ENCODE data around the gene ADSS1.

Gene ADSS1

GRCh38 chr14:104700747-104701217 lies 23.2 kb upstream of the ADSS1 start:
- no peak overlapping the region for H3K4me3 ChIP-seq (ENCODE audit: low read depth in 1 of 2, low read length in 1 of 2)
- H3K36me3 ChIP-seq = no peaks in the 10 kb centered on the region
- H3K4me1 ChIP-seq (ENCODE audit: control insufficient read depth in 1 of 2, insufficient read depth in 1 of 2, low read depth in 1 of 2, low read length in 1 of 2) = no peaks in the 10 kb centered on the region
- no peak for TF ChIP-seq CTCF (IDR thresholded peaks at IDR 0.05)
- H3K9me3 ChIP-seq = no peaks in the 10 kb centered on the region
- H3K27ac ChIP-seq = no peak overlapping the region
- H3K27me3 ChIP-seq = no peaks in the 10 kb centered on the region

- no peaks in the 10 kb centered on the region for H3K36me3 ChIP-seq
- TF ChIP-seq CTCF (IDR thresholded peaks at IDR 0.05) = no peak
- no peaks in the 10 kb centered on the region for H3K27me3 ChIP-seq
- H3K27ac ChIP-seq = no peak overlapping the region
- H3K4me3 ChIP-seq (ENCODE audit: low read depth in 1 of 2, low read length in 1 of 2) = no peak overlapping the region
- H3K4me1 ChIP-seq (ENCODE audit: control insufficient read depth in 1 of 2, insufficient read depth in 1 of 2, low read depth in 1 of 2, low read length in 1 of 2) = no peaks in the 10 kb centered on the region
- H3K9me3 ChIP-seq = no peaks in the 10 kb centered on the region
These were observed 22.5 kb upstream of the ADSS1 start for GRCh38 chr14:104701383-104702076.

GRCh38 chr14:104702106-104702505 lies 21.9 kb upstream of the ADSS1 start:
- no peak overlapping the region for H3K4me3 ChIP-seq (ENCODE audit: low read depth in 1 of 2, low read length in 1 of 2)
- TF ChIP-seq CTCF (IDR thresholded peaks at IDR 0.05) = no peak
- no peaks in the 10 kb centered on the region for H3K36me3 ChIP-seq
- H3K27ac ChIP-seq = no peak overlapping the region
- no peaks in the 10 kb centered on the region for H3K4me1 ChIP-seq (ENCODE audit: control insufficient read depth in 1 of 2, insufficient read depth in 1 of 2, low read depth in 1 of 2, low read length in 1 of 2)
- no peaks in the 10 kb centered on the region for H3K27me3 ChIP-seq
- no peaks in the 10 kb centered on the region for H3K9me3 ChIP-seq

GRCh38 chr14:104702673-104703072 lies 21.4 kb upstream of the ADSS1 start:
- no peaks in the 10 kb centered on the region for H3K36me3 ChIP-seq
- H3K27ac ChIP-seq = no peak overlapping the region
- H3K27me3 ChIP-seq = no peaks in the 10 kb centered on the region
- H3K9me3 ChIP-seq = no peaks in the 10 kb centered on the region
- TF ChIP-seq CTCF (IDR thresholded peaks at IDR 0.05) = no peak
- no peak overlapping the region for H3K4me3 ChIP-seq (ENCODE audit: low read depth in 1 of 2, low read length in 1 of 2)
- H3K4me1 ChIP-seq (ENCODE audit: control insufficient read depth in 1 of 2, insufficient read depth in 1 of 2, low read depth in 1 of 2, low read length in 1 of 2) = no peaks in the 10 kb centered on the region

- H3K9me3 ChIP-seq = no peaks in the 10 kb centered on the region
- no peaks in the 10 kb centered on the region for H3K27me3 ChIP-seq
- no peak overlapping the region for H3K27ac ChIP-seq
- no peaks in the 10 kb centered on the region for H3K4me1 ChIP-seq (ENCODE audit: control insufficient read depth in 1 of 2, insufficient read depth in 1 of 2, low read depth in 1 of 2, low read length in 1 of 2)
- no peaks in the 10 kb centered on the region for H3K36me3 ChIP-seq
- no peak for TF ChIP-seq CTCF (IDR thresholded peaks at IDR 0.05)
- H3K4me3 ChIP-seq (ENCODE audit: low read depth in 1 of 2, low read length in 1 of 2) = no peak overlapping the region
These were observed 20.8 kb upstream of the ADSS1 start for GRCh38 chr14:104703269-104703668.
